A549 (cell line): Measurements from ENCODE around the gene ZNF438. TPM values are rescaled to one million over a fixed set of nuclear protein-coding genes. Genes with fewer than 3 reads are reported as not detected.

Experiments used
- ATAC-seq, 2 experiments: fragments of 200-7000 bp in 1 of 2; fragments of >200 bp in 1 of 2; cut with Nextera tagmentation in 1 of 2; cut with Tn5 transposase in 1 of 2; 3 replicates each; pipeline versions ENCODE4 v1.8.0 to v1.9.1; 2018 to 2020; ENCODE audit warnings: mild to moderate bottlenecking in 1 of 2, moderate library complexity in 1 of 2
- CTCF ChIA-PET: fragments of 300-600 bp; sonication (Branson Sonifier 250); formaldehyde crosslinking; extraction: SDS; loops from one replicate; lab custom pipeline; 2021; ENCODE audit warnings: antibody characterized with exemption, inconsistent platforms; lab: Yijun Ruan, JAX
- POLR2A ChIA-PET: fragments of 350-600 bp; formaldehyde crosslinking; extraction: SDS; loops from one replicate; lab custom pipeline; 2021; ENCODE audit warnings: antibody characterized with exemption, inconsistent platforms; lab: Yijun Ruan, JAX
- DNase-seq, 2 experiments: peaks; one replicate each; pipeline versions ENCODE4 v3.0.0 to v3.0.0-alpha.2; 2011 to 2016; ENCODE audit warnings: low read depth in 1 of 2, low spot score in 1 of 2
- FAIRE-seq: peaks from 2 replicates; lab custom pipeline; 2011; peaks lifted over from hg19 to GRCh38; lab: Jason Lieb, UNC
- H3K27ac ChIP-seq, 2 experiments: fragments of >200 bp; sonication (Bioruptor Twin); formaldehyde crosslinking; 3 replicates each; pipeline ENCODE4 v1.5.1; 2016 to 2017
- H3K4me1 ChIP-seq: fragments of >200 bp; sonication (Bioruptor Twin); formaldehyde crosslinking; 3 replicates; pipeline ENCODE4 v1.6.1; 2016
- H3K4me2 ChIP-seq: fragments of >200 bp; sonication (Bioruptor Twin); formaldehyde crosslinking; 3 replicates; pipeline ENCODE4 v1.6.1; 2016
- H3K4me3 ChIP-seq: fragments of >200 bp; sonication (Bioruptor Twin); formaldehyde crosslinking; 3 replicates; pipeline ENCODE4 v1.5.1; 2016
- H3K9me3 ChIP-seq: fragments of >200 bp; sonication (Bioruptor Twin); formaldehyde crosslinking; 3 replicates; pipeline ENCODE4 v1.6.1; 2016
- BCL3 ChIP-seq: fragments of >200 bp; sonication (Bioruptor Twin); formaldehyde crosslinking; IDR thresholded peaks from 3 replicates; pipeline ENCODE4 v1.6.1; 2016
- BHLHE40 ChIP-seq: IDR thresholded peaks from 2 replicates; pipeline ENCODE4 v1.6.1; 2012; ENCODE audit warnings: low read depth, low read length, inconsistent platforms
- CHD4 ChIP-seq: fragments of 200-600 bp; sonication (generic); IDR thresholded peaks from 2 replicates; pipeline ENCODE4 v1.6.1; 2016; ENCODE audit warnings: antibody characterized with exemption, mild to moderate bottlenecking, borderline replicate concordance
- EHF ChIP-seq: fragments of 250-450 bp; sonication (Bioruptor Pico); IDR thresholded peaks from 2 replicates; pipeline ENCODE4 v1.5.0; 2020; ENCODE audit warnings: mild to moderate bottlenecking
- FOSB ChIP-seq: fragments of 250-450 bp; sonication (Bioruptor Pico); IDR thresholded peaks from 2 replicates; pipeline ENCODE4 v1.5.0; 2020; ENCODE audit warnings: mild to moderate bottlenecking, moderate library complexity
- GATA3 ChIP-seq: IDR thresholded peaks from 2 replicates; pipeline ENCODE4 v1.6.1; 2012; ENCODE audit warnings: borderline replicate concordance
- HDAC2 ChIP-seq: fragments of 200-600 bp; sonication (generic); IDR thresholded peaks from 2 replicates; pipeline ENCODE4 v1.6.1; 2016
- HES2 ChIP-seq: fragments of >200 bp; sonication (Bioruptor Twin); formaldehyde crosslinking; IDR thresholded peaks from 2 replicates; pipeline ENCODE4 v1.6.1; 2016
- HEYL ChIP-seq: fragments of 250-450 bp; sonication (Bioruptor Pico); IDR thresholded peaks from 2 replicates; pipeline ENCODE4 v1.8.0; 2021; ENCODE audit warnings: mild to moderate bottlenecking, moderate library complexity
- HOXB13 ChIP-seq: fragments of 250-450 bp; sonication (Bioruptor Pico); IDR thresholded peaks from 2 replicates; pipeline ENCODE4 v1.5.0; 2020; ENCODE audit warnings: low read depth, mild to moderate bottlenecking, moderate library complexity
- HOXB5 ChIP-seq: fragments of 250-450 bp; sonication (Bioruptor Pico); IDR thresholded peaks from 2 replicates; pipeline ENCODE4 v1.5.0; 2020; ENCODE audit warnings: mild to moderate bottlenecking, moderate library complexity
- NPAS2 ChIP-seq: fragments of 250-450 bp; sonication (Bioruptor Pico); IDR thresholded peaks from 2 replicates; pipeline ENCODE4 v1.8.0; 2022; ENCODE audit warnings: mild to moderate bottlenecking, moderate library complexity, borderline replicate concordance
- PHF8 ChIP-seq: fragments of 200-600 bp; sonication (generic); IDR thresholded peaks from 2 replicates; pipeline ENCODE4 v1.6.1; 2016; ENCODE audit warnings: low read depth, mild to moderate bottlenecking, antibody characterized with exemption, moderate library complexity, borderline replicate concordance
- POLR2AphosphoS2 ChIP-seq: conservative IDR thresholded peaks from 2 replicates; pipeline ENCODE4 v1.6.1; 2012; ENCODE audit warnings: low read length, improper control_type of control experiment, inconsistent platforms
- RFX5 ChIP-seq: fragments of 450-650 bp; IDR thresholded peaks from 2 replicates; pipeline ENCODE4 v1.7.1; 2014; ENCODE audit warnings: antibody characterized with exemption, mild to moderate bottlenecking, moderate library complexity
- SREBF2 ChIP-seq: fragments of 450-650 bp; IDR thresholded peaks from 2 replicates; pipeline ENCODE4 v1.6.1; 2014; ENCODE audit warnings: mild to moderate bottlenecking, moderate library complexity
- ZC3H11A ChIP-seq: fragments of 450-650 bp; IDR thresholded peaks from 2 replicates; pipeline ENCODE4 v1.6.1; 2014; ENCODE audit warnings: antibody characterized with exemption, mild to moderate bottlenecking
- WGBS: methylation state at CpG from one replicate; pipeline ENCODE4 v1.1.6; 2017; ENCODE audit errors: missing lambda C conversion rate; 5-methylcytosine and 5-hydroxymethylcytosine counted together
- polyA plus RNA-seq, 4 experiments: library from polyadenylated mRNA; depleted of rRNA in 3 of 4; stranded (reverse); fragments of >200 nt; fragmentation: RNase III in 1 of 4; extraction: RNeasy Plus Mini Kit Qiagen cat#74134 plus additional on column Dnase treatment in 1 of 4; gene quantifications; 2 replicates in 3 of 4; 3 replicates in 1 of 4; pipeline ENCODE4 v1.2.3, GENCODE V29; 2011 to 2017
- TF ChIP-seq, protein P1 (sequence below): IDR thresholded peaks from 2 replicates; pipeline ENCODE4 v1.6.1; 2012

The ZNF438 gene
- polyA plus RNA-seq, 2 of the 4 experiments (the other 2 are of a cell fraction) = 2.2 to 4.5 TPM

DNA sequence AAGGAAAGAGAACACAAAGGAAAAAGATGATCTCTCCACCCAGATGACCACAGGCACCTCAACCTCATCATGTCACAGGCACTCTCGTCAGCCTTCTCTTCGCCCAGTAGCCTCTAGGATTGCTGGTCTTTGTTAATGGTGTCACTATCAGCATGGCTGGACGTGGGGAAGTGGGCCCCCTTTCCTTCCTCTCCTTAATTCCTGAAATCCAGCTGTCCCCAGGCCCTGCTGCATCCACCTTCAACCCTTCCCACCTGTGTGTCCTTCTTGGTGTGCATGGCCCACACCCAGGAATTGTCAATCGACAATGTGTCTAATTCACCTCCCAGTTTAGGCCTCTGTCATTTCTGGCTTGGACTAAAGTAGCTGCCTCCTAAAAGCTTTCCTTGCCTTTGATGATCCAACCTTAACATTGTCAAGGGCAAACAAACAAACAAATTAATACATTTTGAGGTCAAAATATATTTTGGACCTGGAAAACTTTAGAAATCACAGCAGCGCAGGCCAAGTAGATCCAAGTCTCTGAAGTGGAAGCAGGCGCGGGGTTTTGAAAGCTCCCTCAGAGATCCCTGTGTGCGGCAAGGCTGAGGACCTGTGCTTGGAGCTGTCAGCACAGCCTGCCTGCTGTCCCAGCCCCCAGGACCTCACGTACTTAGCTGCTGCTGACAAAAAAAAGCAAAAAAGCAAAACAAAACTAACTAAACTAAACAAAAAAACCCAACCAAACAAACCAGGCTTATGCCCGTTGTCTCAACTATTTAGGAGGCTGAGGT is 208.8 kb downstream of the ZNF438 start:
- ATAC-seq (no peak), DNase-seq (no peak), FAIRE-seq (no peak)
- no peak for TF ChIP-seq SREBF2
- no peak for TF ChIP-seq GATA3
- no peak for TF ChIP-seq HOXB5 (CRISPR knock-in tag)
- no peak for TF ChIP-seq PHF8
- TF ChIP-seq HES2 = no peak
- no peak for TF ChIP-seq BHLHE40
- no peak for TF ChIP-seq EHF (CRISPR knock-in tag)
- ChIA-PET CTCF (no interaction called here), POLR2A (no interaction called here)
- WGBS = 76% methylated on average over 10 of the region's 10 CpGs
- Histone ChIP-seq H3K9me3 (no peaks in the 10 kb centered on the region), H3K4me3 (no peak overlapping the region), H3K4me2 (no peak overlapping the region), H3K27ac (no peak overlapping the region), H3K4me1 (no peaks in the 10 kb centered on the region)

- Histone ChIP-seq H3K9me3 (no peaks in the 10 kb centered on the region), H3K27ac (no peak overlapping the region), H3K4me3 (no peak overlapping the region), H3K4me2 (no peak overlapping the region), H3K4me1 (no peaks in the 10 kb centered on the region)
- TF ChIP-seq NPAS2 (CRISPR knock-in tag) (no peak), POLR2AphosphoS2 (no peak), HOXB13 (CRISPR knock-in tag) (no peak), FOSB (no peak), GATA3 (no peak), ZC3H11A (no peak), HES2 (no peak), HDAC2 (no peak), CHD4 (no peak), BCL3 (no peak), HEYL (CRISPR knock-in tag) (no peak)
- TF ChIP-seq, protein P1, sequence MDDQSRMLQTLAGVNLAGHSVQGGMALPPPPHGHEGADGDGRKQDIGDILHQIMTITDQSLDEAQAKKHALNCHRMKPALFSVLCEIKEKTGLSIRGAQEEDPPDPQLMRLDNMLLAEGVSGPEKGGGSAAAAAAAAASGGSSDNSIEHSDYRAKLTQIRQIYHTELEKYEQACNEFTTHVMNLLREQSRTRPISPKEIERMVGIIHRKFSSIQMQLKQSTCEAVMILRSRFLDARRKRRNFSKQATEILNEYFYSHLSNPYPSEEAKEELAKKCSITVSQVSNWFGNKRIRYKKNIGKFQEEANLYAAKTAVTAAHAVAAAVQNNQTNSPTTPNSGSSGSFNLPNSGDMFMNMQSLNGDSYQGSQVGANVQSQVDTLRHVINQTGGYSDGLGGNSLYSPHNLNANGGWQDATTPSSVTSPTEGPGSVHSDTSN = no peak
- DNase-seq = no peak
- 85% methylated on average over 14 of the region's 17 CpGs for WGBS
- peak in 1 of 2 experiments; percentile 27; a peak in 2 of 6 replicates for ATAC-seq
- FAIRE-seq = no peak
- ChIA-PET POLR2A (no interaction called here), CTCF (no interaction called here)
Measured at GRCh38 chr10:30821994-30822692, 209.5 kb downstream of the ZNF438 start.

- 58% methylated on average over 10 of the region's 10 CpGs for WGBS
- H3K4me1 ChIP-seq = no peaks in the 10 kb centered on the region
- no peak for ATAC-seq
- no peak for DNase-seq
- FAIRE-seq = no peak
- CTCF ChIA-PET = interaction anchor here (1.3 kb wide), 1 partner anchor 23 kb away, joined by 3 read pairs; no protein-coding TSS in a partner anchor
- no peak for TF ChIP-seq RFX5
- H3K27ac ChIP-seq = no peak overlapping the region
- no peak overlapping the region for H3K4me3 ChIP-seq
- H3K9me3 ChIP-seq = no peaks in the 10 kb centered on the region
- H3K4me2 ChIP-seq = no peak overlapping the region
- POLR2A ChIA-PET = no interaction called here
Measured at GRCh38 chr10:30821261-30821993, 210.2 kb downstream of the ZNF438 start.
